ENCODE results near the gene EPHA4. TPM values are rescaled to one million over a fixed set of nuclear protein-coding genes. Genes with fewer than 3 reads are reported as not detected.

The EPHA4 gene
- total and polyA plus RNA-seq, 2 donors (not counting 1 experiment from before 2014, with no cell fraction given), result 10.7 to 54.9 TPM

DNA sequence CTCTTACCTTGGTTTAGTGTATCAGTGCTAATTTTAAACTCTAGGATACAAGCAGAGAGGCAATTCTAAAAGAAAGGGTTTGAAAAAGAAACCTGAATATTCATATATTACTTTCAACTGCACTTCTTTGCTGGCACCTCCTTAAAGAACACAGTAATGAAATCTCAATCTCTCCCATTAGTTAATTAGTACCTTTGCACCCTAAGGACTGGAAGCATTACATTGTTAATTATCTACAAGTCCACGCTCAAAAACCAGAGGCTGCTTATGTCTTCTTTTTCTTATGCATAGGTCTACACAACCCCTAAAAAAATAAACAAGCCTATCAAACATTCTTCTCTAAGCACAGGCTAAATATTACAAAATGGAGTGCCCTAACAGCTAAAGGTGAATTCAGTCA lies 20.2 kb downstream of the EPHA4 start:
- H2AFZ ChIP-seq (ENCODE audit: insufficient read depth, low read depth, low read length, poor library complexity, severe bottlenecking), result peak overlapping the region; percentile 6
- TF ChIP-seq EZH2 (IDR thresholded peaks at IDR 0.05; ENCODE audit: borderline replicate concordance, insufficient read depth, low read depth, low read length, poor library complexity, severe bottlenecking), result no peak
- TF ChIP-seq, protein P1, sequence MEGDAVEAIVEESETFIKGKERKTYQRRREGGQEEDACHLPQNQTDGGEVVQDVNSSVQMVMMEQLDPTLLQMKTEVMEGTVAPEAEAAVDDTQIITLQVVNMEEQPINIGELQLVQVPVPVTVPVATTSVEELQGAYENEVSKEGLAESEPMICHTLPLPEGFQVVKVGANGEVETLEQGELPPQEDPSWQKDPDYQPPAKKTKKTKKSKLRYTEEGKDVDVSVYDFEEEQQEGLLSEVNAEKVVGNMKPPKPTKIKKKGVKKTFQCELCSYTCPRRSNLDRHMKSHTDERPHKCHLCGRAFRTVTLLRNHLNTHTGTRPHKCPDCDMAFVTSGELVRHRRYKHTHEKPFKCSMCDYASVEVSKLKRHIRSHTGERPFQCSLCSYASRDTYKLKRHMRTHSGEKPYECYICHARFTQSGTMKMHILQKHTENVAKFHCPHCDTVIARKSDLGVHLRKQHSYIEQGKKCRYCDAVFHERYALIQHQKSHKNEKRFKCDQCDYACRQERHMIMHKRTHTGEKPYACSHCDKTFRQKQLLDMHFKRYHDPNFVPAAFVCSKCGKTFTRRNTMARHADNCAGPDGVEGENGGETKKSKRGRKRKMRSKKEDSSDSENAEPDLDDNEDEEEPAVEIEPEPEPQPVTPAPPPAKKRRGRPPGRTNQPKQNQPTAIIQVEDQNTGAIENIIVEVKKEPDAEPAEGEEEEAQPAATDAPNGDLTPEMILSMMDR (IDR thresholded peaks at IDR 0.05), result no peak
- peaks cover 48% of the 10 kb centered on the region for H3K4me1 Mint-ChIP-seq
- H3K9me3 Mint-ChIP-seq (ENCODE audit: insufficient read depth), result no peaks in the 10 kb centered on the region
- ChIA-PET POLR2A (no interaction called here), CTCF (interaction anchor here (4.6 kb wide), 1 partner anchor 21 kb away, joined by 27 read pairs; the partner anchor contains the start of gene EPHA4)
- H3K9me3 ChIP-seq (ENCODE audit: control extremely low read depth in 1 of 3, control insufficient read depth in 2 of 3, insufficient read depth in 1 of 3, low read length in 2 of 3), result no peaks in the 10 kb centered on the region
- peaks cover 0 to 2% of the 10 kb centered on the region in 2 experiments for H3K36me3 ChIP-seq (replicated peaks in 1 of 2; ENCODE audit: control extremely low read depth in 1 of 2, control insufficient read depth in 1 of 2, extremely low read depth in 1 of 2, insufficient read depth in 2 of 2, low read length in 1 of 2)
- H3K4me3 ChIP-seq (ENCODE audit: control extremely low read depth in 1 of 5, extremely low read depth in 1 of 5, insufficient read depth in 1 of 5, low read depth in 2 of 5, low read length in 4 of 5), result no peak overlapping the region
- H3K4me2 ChIP-seq (replicated peaks; ENCODE audit: low read depth, low read length, poor library complexity, severe bottlenecking), result no peak overlapping the region
- H3K4me3 Mint-ChIP-seq, result peak overlapping the region; percentile 4
- peak overlapping the region; percentile 32 for H3K27ac Mint-ChIP-seq
- peaks cover 25% of the 10 kb centered on the region in 2 donors for H3K4me1 ChIP-seq (ENCODE audit: control insufficient read depth in 2 of 2, insufficient read depth in 2 of 2, low read length in 2 of 2)
- ATAC-seq (ENCODE audit: low read depth) (no peak), DNase-seq (no peak)
- peaks cover 25% of the 10 kb centered on the region for H3K79me2 ChIP-seq (ENCODE audit: control insufficient read depth, insufficient read depth, low read length)
- no peaks in the 10 kb centered on the region for H4K20me1 ChIP-seq (ENCODE audit: control insufficient read depth, insufficient read depth, low read length, poor library complexity, severe bottlenecking)
- no peaks in the 10 kb centered on the region for H3K27me3 ChIP-seq (replicated peaks in 1 of 4; ENCODE audit: control extremely low read depth in 1 of 4, control insufficient read depth in 3 of 4, insufficient read depth in 4 of 4, low read length in 3 of 4)
- 75% methylated on average over 1 of the region's 1 CpG for WGBS (ENCODE audit: insufficient coverage)
- no peak overlapping the region for H3K9ac ChIP-seq (ENCODE audit: low read length)
- intact Hi-C loops (cut with micrococcal nuclease), result no loop called here
- H3K27me3 Mint-ChIP-seq, result no peaks in the 10 kb centered on the region
- no peak overlapping the region for H3K27ac ChIP-seq (ENCODE audit: low read length in 2 of 2)

GRCh38 chr2:221549143-221549542 lies 23.0 kb downstream of the EPHA4 start:
- Mint-ChIP-seq H3K4me1 (peaks cover 29% of the 10 kb centered on the region), H3K27ac (no peak overlapping the region), H3K4me3 (no peak overlapping the region), H3K9me3 (ENCODE audit: insufficient read depth) (no peaks in the 10 kb centered on the region), H3K27me3 (no peaks in the 10 kb centered on the region)
- Histone ChIP-seq H3K36me3 (replicated peaks in 1 of 2; ENCODE audit: control extremely low read depth in 1 of 2, control insufficient read depth in 1 of 2, extremely low read depth in 1 of 2, insufficient read depth in 2 of 2, low read length in 1 of 2) (peaks cover 0 to 2% of the 10 kb centered on the region in 2 experiments), H3K4me1 (ENCODE audit: control insufficient read depth in 2 of 2, insufficient read depth in 2 of 2, low read length in 2 of 2) (peaks cover 8 to 9% of the 10 kb centered on the region in 2 donors), H3K27ac (ENCODE audit: low read length in 2 of 2) (no peak overlapping the region), H3K9ac (ENCODE audit: low read length) (no peak overlapping the region), H2AFZ (ENCODE audit: insufficient read depth, low read depth, low read length, poor library complexity, severe bottlenecking) (no peak overlapping the region), H4K20me1 (ENCODE audit: control insufficient read depth, insufficient read depth, low read length, poor library complexity, severe bottlenecking) (no peaks in the 10 kb centered on the region), H3K27me3 (replicated peaks in 1 of 4; ENCODE audit: control extremely low read depth in 1 of 4, control insufficient read depth in 3 of 4, insufficient read depth in 4 of 4, low read length in 3 of 4) (no peaks in the 10 kb centered on the region), H3K4me2 (replicated peaks; ENCODE audit: low read depth, low read length, poor library complexity, severe bottlenecking) (no peak overlapping the region), H3K79me2 (ENCODE audit: control insufficient read depth, insufficient read depth, low read length) (peaks cover 33% of the 10 kb centered on the region), H3K4me3 (ENCODE audit: control extremely low read depth in 1 of 5, extremely low read depth in 1 of 5, insufficient read depth in 1 of 5, low read depth in 2 of 5, low read length in 4 of 5) (no peak overlapping the region), H3K9me3 (ENCODE audit: control extremely low read depth in 1 of 3, control insufficient read depth in 2 of 3, insufficient read depth in 1 of 3, low read length in 2 of 3) (no peaks in the 10 kb centered on the region)
- ChIA-PET POLR2A (no interaction called here), CTCF (no interaction called here)
- intact Hi-C loops (cut with micrococcal nuclease), result no loop called here
- DNase-seq (no peak), ATAC-seq (ENCODE audit: low read depth) (no peak)
- TF ChIP-seq, protein P1 (IDR thresholded peaks at IDR 0.05), result no peak
- TF ChIP-seq EZH2 (IDR thresholded peaks at IDR 0.05; ENCODE audit: borderline replicate concordance, insufficient read depth, low read depth, low read length, poor library complexity, severe bottlenecking), result no peak
